Hepatocyte (in vitro differentiated cells): ENCODE data around the gene CMIP.

Source experiments
- EZH2phosphoT487 ChIP-seq: fragments of 200-600 bp; sonication (generic); IDR thresholded peaks from one replicate; pipeline ENCODE4 v1.6.1; 2018; ENCODE audit warnings: antibody characterized with exemption, mild to moderate bottlenecking, low read depth, moderate library complexity; ENCODE audit not compliant: unreplicated experiment, severe bottlenecking
- TF ChIP-seq, protein P1 (sequence below): fragments of 200-600 bp; sonication (generic); IDR thresholded peaks from 2 replicates; pipeline ENCODE4 v1.5.1; 2016; ENCODE audit warnings: antibody characterized with exemption, mild to moderate bottlenecking; ENCODE audit not compliant: poor library complexity

DNA sequence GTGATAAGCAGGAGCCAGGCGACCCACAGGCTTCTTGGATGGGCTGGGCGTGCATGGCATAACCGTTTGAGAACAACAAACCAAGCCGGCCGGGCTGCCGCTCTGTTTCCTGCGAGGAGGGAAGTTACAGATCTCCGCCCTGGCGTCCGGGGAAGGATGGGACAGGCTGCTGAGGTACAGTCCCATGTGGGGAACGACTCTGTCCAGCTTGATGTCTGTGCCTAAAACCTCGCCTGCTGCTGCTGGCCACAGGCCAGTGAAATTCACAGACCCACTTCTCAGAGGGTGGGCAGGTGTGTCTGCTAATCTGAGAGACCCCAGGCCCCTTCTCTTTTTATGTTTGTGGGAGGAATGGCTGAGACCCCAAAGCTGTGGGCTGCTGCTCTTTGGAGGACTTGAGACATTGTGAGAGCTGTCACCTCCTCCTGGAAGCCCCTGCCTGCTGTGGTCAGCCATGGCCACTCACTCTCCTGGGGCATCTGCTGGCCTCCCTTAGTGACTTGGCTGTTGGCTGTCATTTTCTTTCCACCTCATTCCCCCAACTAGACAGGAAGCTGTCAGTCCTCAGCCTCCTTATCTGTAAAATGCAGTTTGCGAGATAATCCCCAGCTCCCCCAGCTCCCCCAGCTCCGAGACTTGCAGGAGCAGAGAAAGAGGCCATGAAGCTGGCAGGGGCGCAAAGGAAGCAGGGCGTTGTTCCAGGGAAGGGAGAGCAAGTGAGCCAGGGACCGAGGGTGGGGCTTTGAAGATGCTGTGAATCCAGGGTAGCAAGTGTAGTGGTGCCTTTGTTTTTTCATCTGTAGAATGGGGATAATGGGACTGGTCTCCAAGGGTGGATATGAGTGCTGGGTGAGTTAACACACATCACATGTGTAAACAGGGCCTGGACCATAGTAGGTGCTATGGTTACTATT lies 51.0 kb downstream of the CMIP start:
- TF ChIP-seq, protein P1, sequence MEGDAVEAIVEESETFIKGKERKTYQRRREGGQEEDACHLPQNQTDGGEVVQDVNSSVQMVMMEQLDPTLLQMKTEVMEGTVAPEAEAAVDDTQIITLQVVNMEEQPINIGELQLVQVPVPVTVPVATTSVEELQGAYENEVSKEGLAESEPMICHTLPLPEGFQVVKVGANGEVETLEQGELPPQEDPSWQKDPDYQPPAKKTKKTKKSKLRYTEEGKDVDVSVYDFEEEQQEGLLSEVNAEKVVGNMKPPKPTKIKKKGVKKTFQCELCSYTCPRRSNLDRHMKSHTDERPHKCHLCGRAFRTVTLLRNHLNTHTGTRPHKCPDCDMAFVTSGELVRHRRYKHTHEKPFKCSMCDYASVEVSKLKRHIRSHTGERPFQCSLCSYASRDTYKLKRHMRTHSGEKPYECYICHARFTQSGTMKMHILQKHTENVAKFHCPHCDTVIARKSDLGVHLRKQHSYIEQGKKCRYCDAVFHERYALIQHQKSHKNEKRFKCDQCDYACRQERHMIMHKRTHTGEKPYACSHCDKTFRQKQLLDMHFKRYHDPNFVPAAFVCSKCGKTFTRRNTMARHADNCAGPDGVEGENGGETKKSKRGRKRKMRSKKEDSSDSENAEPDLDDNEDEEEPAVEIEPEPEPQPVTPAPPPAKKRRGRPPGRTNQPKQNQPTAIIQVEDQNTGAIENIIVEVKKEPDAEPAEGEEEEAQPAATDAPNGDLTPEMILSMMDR, result no peak
- no peak for TF ChIP-seq EZH2phosphoT487
